GM21786 (cell line): Measurements from ENCODE around the gene LGALS3.

Experiments
- ATAC-seq: cut with Tn5 transposase; IDR thresholded peaks from one replicate; pipeline ENCODE4 v1.9.1; 2021; ENCODE audit not compliant: unreplicated experiment

The LGALS3 gene

DNA sequence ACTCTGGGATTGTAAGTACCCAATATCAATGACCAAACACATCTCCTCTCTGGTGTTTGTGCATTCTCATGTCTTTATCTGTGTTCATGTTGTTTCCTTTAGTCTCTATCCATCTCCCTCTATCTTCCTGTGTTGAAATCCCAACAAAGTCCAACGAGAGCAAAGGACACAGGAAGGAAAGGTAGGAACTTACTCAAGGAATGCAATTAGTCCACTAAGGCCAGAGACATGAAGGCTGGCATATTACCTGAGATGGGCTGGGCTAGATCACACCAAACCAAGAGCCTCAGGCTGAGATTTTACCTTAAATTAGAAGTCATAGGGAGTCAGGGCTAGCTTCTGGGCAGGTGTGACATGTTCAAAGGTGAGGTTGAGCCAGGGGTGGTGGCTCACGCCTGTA lies 14.3 kb upstream of the LGALS3 start:
- ATAC-seq: no peak

DNA sequence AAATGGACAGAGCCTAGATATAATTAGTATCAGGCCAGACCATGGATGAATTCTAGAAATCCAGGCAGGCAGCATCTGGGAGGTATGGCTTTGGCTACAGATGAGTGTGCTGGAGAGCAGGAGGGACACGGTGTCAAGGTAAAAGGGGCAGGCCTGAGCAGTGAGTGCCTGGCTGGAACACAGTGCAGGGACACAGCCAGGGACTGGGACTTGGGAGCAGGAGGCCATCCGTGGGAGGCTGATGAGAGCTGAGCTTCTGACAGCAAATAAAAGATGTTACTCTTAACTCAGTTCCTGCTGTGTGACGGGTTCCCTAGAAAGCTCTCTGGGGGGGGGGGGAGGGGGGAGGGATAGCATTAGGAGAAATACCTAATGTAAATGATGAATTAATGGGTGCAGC lies 13.6 kb upstream of the LGALS3 start:
- ATAC-seq: no peak

DNA sequence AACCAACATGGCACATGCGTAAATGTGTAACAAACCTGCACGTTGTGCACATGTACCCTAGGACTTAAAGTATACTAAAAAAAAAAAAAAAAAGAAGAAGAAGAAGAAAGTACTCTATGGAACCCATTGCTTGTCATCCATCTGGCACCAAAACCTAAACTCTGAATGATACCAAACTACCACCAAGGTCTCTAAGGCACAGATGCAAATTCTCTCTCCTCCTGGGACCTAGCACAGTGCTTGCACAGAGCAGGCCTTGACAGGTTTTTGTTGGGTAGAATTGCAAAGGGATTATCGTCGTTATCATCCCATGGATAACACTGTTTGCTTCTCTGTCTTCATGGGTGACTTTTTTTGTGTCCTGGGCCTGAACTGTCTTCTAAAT lies 13.2 kb upstream of the LGALS3 start:
- no peak for ATAC-seq

DNA sequence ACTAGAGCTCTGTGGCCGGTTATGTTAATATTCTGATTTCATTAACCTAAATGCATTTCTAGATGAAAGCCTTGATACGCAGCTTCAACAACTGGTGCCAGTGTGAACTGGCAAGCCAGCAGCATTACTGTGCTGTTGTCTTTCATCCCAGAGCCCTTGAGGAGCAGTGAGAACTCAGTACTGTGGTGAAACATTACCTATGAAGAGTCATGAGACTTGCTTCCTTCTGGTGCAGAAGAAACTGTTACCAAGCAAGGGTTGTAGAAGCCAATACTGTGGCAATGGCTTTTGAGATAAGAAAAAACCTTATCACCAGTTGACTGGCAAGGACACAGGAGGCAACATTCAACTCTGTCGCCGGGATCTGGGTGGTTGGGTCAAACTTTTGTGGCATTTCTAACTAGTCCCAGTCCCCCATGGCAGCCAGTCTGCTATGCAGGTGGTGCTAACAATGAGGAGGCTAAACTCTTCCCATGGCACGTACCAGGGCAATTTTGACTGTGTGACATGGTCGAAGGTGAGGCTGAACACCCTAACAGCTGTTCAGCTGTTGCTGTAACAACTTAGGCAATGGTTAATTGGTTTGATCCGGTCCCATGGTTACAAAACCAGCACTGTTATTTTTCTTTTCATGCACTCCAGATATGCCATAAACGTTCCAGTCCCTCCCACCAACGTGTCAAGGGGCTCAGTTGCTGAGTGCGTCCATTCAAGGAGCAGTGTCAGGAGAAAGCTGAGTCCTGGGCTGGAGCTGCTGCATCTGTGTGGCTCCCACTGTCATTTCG lies 12.6 kb upstream of the LGALS3 start:
- no peak for ATAC-seq

DNA sequence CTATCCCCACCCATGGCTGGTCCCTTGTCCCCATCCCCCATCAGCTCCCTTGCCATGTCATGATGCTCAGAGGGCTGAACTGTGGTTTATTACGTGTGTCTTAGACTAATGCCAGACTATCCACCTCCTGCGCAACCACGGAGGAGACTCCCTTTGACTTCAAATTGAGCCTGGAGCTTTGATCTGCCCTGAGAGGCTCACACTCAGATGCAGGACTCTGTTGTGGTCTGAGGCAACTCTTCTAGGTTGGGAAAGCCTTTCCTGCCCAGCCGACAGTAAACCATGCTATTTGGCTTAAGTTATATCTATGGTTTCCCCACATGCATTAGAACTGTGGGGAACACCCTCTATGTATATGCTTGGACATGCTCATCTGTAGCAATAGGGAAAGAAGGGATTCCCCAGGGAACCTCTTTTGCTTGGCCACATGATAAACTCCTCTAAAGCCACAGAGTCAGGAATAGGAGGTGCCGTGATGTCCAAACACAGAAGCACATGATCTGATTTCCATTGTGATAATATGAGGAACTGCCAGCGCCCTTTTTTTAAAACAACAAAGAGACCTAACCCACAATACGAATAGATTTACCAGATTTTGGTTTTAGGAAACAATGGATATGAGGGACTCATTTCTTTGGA lies 11.1 kb upstream of the LGALS3 start:
- no peak for ATAC-seq

DNA sequence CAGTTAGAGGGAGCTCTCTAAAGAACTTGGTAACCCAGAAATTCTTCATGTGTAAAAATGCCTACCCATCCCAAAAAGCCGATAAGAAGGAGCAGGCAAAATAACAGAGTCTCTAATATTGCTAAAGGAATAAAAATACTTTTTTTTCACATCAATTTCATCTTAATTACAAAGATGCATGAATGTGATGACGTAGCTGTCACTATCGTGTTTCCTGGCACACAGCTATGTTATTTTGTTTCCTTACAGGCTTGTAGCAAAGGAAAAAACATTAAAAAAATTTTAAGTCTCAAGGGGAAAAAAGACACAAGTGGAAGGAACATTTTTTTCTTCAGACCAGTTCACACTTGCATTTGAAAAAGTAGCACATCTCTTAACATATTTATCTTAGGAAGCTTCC lies 10.3 kb upstream of the LGALS3 start:
- no peak for ATAC-seq

DNA sequence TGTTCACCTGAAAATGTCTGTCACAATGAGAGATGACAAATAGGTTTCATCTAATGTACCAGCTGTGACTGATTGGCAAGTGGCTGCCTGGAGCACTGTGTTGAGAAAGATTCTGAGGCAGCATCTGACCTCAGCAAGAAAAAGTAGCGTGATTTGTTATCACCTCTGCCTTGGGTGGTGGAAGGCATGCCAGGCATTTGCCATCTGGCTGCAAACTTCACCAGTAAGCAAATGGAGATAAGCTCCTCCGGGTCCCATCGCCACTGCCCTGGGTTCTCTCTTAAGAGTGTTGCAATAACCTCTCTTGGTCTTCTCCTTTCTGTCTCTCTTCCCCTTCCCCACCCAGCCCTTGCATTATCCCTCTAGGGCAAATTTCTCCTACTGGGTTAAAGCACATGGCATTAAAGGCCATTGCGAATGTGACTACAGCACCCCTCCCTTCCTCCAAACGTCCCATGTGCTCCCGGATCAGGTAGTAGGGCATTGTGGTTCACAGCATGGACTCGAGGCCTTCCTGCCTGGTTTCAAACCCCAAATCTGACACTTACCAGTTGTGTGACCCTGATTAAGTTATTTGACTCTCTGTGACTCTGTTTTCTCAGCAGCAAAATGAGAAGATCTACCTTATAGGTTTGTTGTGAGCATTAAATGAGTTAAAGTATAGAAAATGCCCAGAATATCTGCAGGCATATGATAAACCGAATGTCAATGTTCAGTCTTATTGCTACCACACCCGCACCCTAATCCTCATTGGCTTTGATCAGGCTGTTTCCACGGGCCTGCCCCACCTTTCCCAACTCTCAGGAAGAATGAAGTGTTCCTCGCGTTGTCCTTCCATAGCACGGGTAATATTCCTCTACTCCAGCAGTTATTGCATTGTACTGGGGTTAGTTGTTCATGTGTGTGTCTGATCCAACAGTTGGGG lies 8.2 kb upstream of the LGALS3 start:
- ATAC-seq: no peak

DNA sequence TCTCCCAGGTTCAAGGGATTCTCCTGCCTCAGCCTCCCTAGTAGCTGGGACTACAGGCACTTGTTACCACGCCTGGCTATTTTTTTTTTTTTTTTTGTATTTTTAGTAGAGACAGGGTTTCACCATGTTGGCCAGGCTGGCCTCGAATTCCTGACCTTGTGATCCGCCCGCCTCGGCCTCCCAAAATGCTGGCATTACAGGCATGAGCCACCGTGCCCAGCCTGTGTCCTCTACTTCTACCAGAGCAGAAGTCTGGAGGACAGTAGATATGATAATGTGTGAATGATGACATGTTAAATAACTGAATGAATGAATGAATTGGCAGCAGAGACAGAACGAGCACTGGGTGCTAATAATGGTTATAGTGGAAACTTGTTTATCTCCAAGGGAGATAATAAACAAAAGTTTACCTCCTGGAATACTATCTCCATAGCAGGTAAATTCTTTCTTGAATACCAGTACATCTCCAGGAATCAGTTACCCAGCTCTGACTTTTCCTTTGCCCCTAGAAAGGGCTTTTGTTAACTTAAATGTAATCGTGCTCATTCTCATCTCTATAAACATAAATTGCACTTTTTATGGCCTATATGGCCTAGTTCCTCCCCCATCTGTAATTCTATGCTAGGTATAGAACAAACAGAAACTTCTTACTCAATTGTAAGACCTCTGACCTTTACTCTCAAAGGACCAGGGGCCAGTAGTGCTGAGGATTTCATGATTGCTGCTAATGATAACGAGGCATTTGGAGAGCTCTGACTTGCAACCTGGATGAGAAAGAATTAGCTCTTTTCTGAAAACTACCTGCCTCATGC lies 7.2 kb upstream of the LGALS3 start:
- no peak for ATAC-seq

DNA sequence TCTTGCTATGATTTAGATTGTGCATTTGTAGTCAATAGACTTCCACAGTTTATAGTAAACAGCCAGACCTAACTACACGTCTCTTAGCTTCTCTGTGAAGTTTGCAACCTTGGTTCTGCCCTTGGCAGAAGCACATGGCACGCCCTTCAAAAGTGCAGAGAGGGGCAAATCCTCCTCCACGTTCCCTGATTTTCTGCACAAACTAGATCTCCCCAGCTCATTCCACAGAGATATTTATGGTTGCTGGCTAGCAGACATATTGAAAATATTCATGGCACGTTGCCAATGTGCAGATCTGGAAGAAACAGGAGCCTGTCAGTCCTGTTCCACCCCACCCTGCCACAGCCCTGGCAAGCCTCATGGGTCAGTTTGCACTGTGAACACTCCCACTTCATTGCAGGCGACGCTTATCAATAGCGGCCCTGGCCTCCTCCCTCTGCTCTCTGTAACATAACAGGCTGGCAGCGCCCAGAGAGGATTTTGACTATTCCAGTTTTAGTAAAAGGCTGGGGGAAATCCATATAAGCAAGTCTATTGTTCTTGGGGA lies 6.5 kb upstream of the LGALS3 start:
- ATAC-seq: no peak

DNA sequence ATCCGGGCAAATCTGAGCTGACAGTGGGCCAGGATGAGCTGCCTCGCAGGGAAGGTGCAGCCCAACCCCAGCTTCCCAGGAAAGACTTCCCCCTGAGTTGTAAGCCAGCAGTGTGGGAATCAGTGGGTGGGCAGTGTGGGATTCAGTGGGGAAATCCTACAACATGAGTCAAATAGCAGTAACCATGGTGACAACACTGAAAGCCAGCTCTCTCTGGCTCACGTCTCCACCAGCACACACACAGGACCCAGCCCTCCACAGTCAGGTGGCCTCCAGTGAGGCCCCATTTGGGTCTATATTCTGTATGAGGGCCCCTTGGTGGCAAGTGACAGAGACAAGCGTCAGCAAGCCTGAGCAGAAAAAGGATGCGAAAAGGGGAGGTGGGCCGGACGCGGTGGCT lies 6.0 kb upstream of the LGALS3 start:
- no peak for ATAC-seq

DNA sequence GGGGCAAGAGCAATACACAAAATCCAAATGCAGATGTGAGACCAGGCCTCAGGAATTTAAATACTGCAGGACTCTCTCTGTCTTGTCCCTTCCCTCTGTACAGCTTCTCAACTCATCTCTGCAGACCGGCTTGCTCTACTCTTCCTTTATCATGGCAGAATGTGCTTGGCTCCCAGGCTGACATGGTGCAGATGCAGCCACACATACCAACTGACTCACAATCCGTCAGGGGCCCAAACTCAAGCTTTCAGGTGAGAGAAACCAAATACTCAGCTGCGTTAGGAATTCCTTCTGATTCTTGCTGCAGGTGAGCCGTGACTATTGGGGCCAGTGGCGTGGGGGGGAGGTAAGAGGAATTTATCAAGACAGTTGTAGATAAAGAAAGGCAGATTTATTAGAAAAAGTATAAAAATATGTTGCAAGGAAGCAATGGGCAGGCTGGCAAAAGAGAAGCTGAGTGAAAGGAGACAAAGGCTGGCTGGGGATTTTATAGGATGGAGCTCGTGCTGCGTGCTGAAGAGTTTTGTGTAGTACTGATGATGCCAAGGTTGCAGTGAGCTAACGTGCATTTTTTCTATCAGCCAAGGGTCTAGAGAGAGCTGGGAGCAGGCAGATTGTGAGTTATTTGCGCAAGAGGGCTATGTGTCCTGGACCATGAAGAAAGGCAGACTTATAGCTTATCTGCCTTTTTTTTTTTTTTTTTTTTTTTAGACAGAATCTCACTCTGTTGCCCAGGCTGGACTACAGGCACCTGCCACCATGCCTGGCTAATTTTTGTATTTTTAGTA lies 5.0 kb upstream of the LGALS3 start:
- no peak for ATAC-seq

DNA sequence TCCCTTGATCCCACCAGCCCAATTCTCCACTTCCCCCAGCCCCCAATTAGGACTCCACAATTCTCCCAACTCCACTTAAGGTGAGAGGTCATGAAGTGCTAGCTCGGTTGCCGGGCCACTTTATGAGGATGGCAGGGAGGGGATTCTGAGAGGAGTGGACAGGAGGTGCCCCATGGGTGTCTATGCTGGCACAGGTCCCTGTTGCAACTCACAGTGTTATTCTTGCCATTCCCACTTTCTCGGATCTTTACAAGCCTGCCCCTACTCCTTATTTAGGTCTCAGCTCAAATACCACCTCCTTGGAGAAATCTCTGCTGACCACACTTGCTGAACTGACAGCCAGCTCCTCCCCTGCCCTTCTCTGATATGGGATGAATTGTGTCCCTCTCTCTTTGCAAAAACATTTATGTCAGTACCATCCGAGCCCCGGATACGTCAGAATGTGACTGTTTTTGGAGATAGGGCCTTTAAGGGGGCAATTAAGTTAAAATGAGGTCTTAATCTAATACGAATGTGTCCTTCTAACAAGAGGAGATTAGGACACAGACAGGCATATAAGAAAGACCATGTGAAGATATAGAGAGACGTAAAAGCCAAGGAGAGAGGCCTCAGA lies 4.2 kb upstream of the LGALS3 start:
- no peak for ATAC-seq

DNA sequence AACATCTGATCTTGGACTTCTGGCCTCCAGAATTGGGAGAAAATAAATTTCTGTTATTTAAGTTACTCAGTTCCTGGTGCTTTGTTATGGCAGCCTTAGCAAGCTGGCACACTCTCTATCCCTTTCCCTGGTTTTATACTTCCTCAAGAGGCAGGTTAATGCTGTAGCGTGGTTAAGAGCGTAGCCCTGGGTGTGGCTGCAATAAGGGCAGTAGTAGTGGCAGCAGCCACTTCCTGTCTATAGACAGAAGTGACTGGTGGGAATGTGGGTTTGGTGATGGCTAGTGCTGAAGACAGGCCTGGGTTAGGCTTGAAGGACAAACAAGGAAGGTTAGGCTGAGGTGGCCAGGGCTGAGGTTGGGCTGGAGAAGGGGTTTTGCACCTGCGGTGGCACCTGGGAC lies 3.6 kb upstream of the LGALS3 start:
- no peak for ATAC-seq

DNA sequence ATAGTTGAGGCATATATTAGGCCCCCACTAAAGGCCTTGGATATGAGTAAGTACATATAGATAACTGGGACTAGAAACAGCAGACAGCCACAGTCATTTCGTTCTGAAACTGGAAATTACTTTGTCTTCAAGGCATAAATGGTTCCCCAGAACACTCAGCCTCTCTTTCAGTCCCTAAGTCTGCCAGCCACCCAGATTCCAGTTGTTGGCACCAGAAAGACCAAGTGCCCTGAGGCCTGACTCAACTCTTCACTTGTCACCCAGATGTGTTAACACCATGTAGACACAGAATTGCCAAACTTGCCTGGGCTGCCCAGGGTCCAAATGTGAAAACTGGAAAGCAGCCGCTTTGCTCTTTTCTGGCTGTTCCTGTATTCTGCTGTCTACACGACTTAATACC lies 3.0 kb upstream of the LGALS3 start:
- ATAC-seq: no peak

DNA sequence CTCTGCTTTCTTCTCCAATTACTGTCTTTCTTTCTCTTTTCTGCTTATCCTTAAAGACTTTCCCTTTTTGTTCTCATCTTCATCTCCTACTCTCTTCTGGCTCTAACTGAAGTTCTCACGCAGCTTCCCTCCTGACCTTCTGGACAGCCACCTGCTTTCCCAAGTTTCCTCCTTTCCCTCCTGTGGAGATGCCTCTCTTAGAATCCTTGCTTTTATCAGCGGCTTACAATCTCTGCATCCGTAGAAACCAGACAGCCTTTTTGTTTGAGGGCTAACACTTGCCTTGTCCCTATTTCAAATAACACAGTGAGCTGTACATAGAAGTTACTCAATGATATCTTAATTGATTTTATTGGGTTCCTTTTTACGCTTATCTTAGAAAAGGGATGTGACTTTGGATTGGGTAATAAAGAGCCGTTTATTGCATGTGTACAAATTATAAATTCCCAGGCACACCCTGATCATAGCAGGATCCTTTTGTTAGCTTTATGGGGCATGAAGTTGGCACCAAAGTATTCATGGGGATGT lies 2.1 kb upstream of the LGALS3 start:
- ATAC-seq: no peak

DNA sequence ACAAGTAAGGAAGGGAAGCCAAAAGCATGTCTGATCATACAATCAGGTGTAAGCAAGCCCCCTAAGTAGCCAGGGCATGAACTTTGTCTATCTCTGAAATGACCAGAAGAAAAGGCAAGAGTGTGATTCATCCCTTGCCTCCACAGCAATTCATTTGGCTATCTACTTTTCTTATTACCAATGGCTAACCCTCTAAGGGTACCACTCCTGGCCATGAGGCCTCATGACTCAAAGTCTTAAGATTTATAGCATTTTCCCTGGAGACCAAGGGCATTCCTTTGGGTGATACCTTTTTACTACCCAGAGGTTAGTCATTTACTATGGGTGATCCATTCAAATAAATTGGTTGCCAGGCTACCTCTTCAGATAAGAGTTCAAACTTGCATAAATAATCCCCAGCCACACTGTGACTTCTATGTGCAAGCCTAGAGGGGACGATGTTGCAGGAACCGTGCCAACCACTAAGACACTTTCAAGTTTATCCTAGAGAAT lies 1.5 kb upstream of the LGALS3 start:
- no peak for ATAC-seq

DNA sequence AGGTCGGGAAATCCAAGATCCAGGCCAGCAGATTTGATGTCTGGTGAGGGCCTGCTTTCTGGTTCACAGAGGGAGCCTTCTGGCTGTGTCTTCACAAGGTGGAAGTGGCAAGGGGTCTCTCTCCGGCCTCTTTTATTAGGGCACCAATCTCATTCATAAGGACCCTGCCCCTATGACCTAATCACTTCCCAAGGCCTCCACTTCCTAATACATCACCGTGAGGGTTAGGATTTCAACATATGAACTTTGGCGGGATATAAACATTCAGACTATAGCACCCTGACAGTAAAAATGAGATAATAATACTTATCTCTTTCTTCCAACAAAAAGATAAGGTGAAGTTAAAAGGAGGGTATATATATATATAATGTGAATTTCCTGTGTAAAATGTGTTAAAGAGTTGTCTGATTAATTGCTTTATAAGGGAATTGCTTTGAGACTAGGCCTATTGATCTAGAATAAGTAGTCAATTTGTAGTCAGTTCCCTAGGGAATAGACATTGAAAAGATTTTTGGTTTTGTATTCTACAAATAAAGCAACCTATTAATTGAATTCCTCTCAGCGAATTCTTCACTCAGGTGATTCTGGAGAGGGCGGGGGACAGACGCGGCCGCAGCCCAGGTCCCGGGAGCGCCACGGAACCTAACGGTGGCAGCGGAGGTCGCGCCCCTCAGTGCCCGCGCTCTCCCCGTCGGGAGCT lies 516 bp upstream of the LGALS3 start:
- no peak for ATAC-seq

DNA sequence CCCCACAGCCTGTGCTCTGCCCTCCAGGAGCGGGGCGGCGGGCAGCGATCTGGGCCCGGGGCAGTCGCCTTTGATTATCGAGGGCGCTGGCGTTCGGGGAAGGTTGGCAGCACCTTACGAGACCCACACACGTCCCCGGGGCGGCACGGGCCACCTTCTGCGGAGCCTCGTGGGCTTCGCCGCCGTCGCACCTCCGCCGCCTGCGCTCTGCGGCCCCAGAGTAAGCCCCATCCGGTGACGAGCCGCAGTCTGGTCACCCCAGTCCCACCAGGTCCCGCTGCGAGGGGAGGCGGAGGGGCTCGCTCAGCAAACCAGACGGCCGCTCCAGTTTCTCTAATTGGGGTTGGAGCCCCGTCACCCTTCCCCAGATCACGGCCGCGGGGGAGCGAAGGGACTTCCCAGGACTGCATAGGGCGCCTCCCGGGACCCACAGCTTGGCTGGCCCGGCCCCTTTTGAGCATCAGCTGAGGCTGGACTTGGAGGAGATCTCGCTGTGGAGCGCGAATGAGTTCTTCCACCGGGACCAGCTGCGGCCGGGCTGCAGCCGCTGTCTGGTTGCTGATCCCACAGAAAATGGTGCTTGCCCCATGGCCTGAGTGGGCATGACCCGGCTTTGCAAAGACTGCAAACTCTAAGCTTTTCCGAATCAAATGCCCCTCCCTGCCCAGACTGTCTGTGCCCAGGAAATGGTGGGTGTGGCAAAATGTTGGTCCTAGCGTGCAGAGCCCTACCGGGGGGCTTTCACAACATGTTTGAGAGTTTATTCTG lies 560 bp downstream of the LGALS3 start:
- ATAC-seq: peak; percentile 52
